ENCODE results near the gene GEN1. TPM values are rescaled to one million over a fixed set of nuclear protein-coding genes. Genes with fewer than 3 reads are reported as not detected.

The GEN1 gene
- polyA plus RNA-seq, 1 donor: 14.3 TPM

GRCh38 chr2:17754773-17755425 is 961 bp downstream of the GEN1 start:
- no peak for DNase-seq

GRCh38 chr2:17756668-17757067 is 2.7 kb downstream of the GEN1 start:
- DNase-seq: no peak

GRCh38 chr2:17757321-17757720 is 3.4 kb downstream of the GEN1 start:
- DNase-seq: no peak

- no peak for DNase-seq
Observed at GRCh38 chr2:17758118-17758517, 4.2 kb downstream of the GEN1 start.

- no peak for DNase-seq
Observed at GRCh38 chr2:17759805-17760204, 5.9 kb downstream of the GEN1 start.

- no peak for DNase-seq
Observed at GRCh38 chr2:17762451-17762850, 8.5 kb downstream of the GEN1 start.

- DNase-seq: no peak
Observed at GRCh38 chr2:17763641-17764333, 9.8 kb downstream of the GEN1 start.

- DNase-seq: no peak
Observed at GRCh38 chr2:17765398-17765797, 11.5 kb downstream of the GEN1 start.

GRCh38 chr2:17768894-17769293 is 15.0 kb downstream of the GEN1 start:
- no peak for DNase-seq

- no peak for DNase-seq
Observed at GRCh38 chr2:17771956-17772355, 18.0 kb downstream of the GEN1 start.

GRCh38 chr2:17772532-17772931 is 18.6 kb downstream of the GEN1 start:
- no peak for DNase-seq

- DNase-seq: no peak
Observed at GRCh38 chr2:17780546-17780945, 26.6 kb downstream of the GEN1 start.

GRCh38 chr2:17781482-17781881 is 27.5 kb downstream of the GEN1 start:
- no peak for DNase-seq

GRCh38 chr2:17786727-17787126 is 32.8 kb downstream of the GEN1 start:
- no peak for DNase-seq

- no peak for DNase-seq
Observed at GRCh38 chr2:17788773-17789172, 34.8 kb downstream of the GEN1 start.

GRCh38 chr2:17790536-17790935 is 36.6 kb downstream of the GEN1 start:
- DNase-seq: no peak

- peak; percentile 74 for DNase-seq
Observed at GRCh38 chr2:17791121-17791816, 37.3 kb downstream of the GEN1 start.

- no peak for DNase-seq
Observed at GRCh38 chr2:17791817-17792130, 37.8 kb downstream of the GEN1 start.

GRCh38 chr2:17792515-17792914 is 38.6 kb downstream of the GEN1 start:
- no peak for DNase-seq

GRCh38 chr2:17793296-17793695 is 39.4 kb downstream of the GEN1 start:
- no peak for DNase-seq

- DNase-seq: no peak
Observed at GRCh38 chr2:17793803-17794354, 39.9 kb downstream of the GEN1 start.

- no peak for DNase-seq
Observed at GRCh38 chr2:17795309-17795708, 41.4 kb downstream of the GEN1 start.

- DNase-seq: no peak
Observed at GRCh38 chr2:17798338-17798737, 44.4 kb downstream of the GEN1 start.
